Lower leg skin (tissue), 4 donors: ENCODE data around the gene PIRT. TPM values are rescaled to one million over a fixed set of nuclear protein-coding genes. Genes with fewer than 3 reads are reported as not detected.
A peak's percentile ranks its signal among the peaks of the same experiment; 100 is the strongest.

ENCODE experiments used
- DNase-seq, 2 donors: peaks; one replicate each; pipeline ENCODE4 v3.0.0-alpha.2; 2019; ENCODE audit warnings: low spot score in 2 of 2
- H3K4me3 ChIP-seq: fragments of 200-600 bp; sonication (generic); 2 replicates; pipeline ENCODE4 v1.5.1; 2017; ENCODE audit warnings: mild to moderate bottlenecking, low read depth; ENCODE audit not compliant: poor library complexity, severe bottlenecking
- POLR2A ChIP-seq, 2 donors: fragments of 450-650 bp; IDR thresholded peaks; one replicate each; pipeline ENCODE4 v1.6.1; 2016 to 2017; ENCODE audit warnings: antibody characterized with exemption in 2 of 2, mild to moderate bottlenecking in 1 of 2, moderate library complexity in 1 of 2
- WGBS, 2 donors: methylation state at CpG; one replicate each; pipeline ENCODE4 v1.1.5; 2018; 5-methylcytosine and 5-hydroxymethylcytosine counted together
- intact Hi-C: fragments of 100-400 bp; cut with DNase I; formaldehyde crosslinking; loops from one replicate; pipeline ENCODE4 v1.15.0; 2023; ENCODE audit warnings: low total_unique reads
- total RNA-seq, 4 donors: library from RNA; depleted of rRNA; stranded (reverse); fragments of >200 nt; gene quantifications; one replicate each; pipeline ENCODE4 v1.1.0, GENCODE V29; 2016
- TF ChIP-seq, protein P1 (sequence below), 3 donors: fragments of 450-650 bp; IDR thresholded peaks; one replicate each; pipeline ENCODE4 v1.5.1; 2016; ENCODE audit warnings: antibody characterized with exemption in 3 of 3, mild to moderate bottlenecking in 3 of 3, moderate library complexity in 2 of 3

Gene PIRT
- total RNA-seq, 4 donors from 2014 or later, result 0.06 to 0.42 TPM; not detected in 2

DNA sequence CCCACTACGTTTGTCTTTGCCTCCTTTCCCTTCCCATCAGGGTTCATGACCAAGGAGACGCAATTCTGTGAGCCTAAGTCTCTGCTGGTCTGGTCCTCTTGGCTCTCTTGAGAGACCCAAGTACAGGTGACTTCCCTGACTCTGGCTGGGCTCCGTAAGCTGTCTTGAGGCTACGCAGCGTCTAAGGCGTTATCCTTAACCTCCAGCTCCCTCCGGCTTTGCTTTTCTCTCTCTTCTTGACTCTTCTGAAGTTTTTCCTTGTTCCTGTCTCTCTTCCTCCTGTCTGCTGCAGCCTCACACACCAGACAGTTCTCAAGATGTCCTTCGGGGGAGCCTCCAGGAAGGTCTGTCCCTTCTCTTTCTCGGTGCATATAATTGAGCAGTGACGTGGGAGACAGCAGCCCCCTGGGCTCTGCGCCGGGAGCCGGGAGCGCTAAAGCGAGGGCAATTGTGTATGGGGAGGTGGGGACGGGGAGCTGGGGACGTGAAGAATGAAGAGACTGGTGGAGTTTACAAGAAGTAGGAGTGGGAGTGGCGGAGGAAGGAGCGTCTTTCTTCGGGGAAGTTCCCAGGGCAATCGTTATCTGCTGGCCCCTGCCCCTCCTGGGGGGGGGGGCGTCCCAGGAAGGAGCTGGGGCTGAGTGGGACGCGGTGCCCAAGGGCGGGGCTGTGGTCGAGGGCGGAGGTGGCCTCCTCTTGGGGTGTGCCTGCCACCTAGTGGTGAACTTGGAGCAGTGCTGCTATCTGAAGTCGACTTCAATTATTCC is 6.9 kb upstream of the PIRT start:
- 7 to 9% methylated on average over 28 of the region's 28 CpGs for WGBS, 2 donors
- peak; percentile 63 to 97 for DNase-seq
- peak overlapping the region; percentile 4 for H3K4me3 ChIP-seq
- TF ChIP-seq POLR2A (IDR thresholded peaks at IDR 0.05), result no peak
- TF ChIP-seq, protein P1, sequence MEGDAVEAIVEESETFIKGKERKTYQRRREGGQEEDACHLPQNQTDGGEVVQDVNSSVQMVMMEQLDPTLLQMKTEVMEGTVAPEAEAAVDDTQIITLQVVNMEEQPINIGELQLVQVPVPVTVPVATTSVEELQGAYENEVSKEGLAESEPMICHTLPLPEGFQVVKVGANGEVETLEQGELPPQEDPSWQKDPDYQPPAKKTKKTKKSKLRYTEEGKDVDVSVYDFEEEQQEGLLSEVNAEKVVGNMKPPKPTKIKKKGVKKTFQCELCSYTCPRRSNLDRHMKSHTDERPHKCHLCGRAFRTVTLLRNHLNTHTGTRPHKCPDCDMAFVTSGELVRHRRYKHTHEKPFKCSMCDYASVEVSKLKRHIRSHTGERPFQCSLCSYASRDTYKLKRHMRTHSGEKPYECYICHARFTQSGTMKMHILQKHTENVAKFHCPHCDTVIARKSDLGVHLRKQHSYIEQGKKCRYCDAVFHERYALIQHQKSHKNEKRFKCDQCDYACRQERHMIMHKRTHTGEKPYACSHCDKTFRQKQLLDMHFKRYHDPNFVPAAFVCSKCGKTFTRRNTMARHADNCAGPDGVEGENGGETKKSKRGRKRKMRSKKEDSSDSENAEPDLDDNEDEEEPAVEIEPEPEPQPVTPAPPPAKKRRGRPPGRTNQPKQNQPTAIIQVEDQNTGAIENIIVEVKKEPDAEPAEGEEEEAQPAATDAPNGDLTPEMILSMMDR (IDR thresholded peaks at IDR 0.05), result peak in 1 of 3 donors; percentile 83
- intact Hi-C loops, result loop anchor here (2.0 to 10.0 kb wide), 2 partner anchors 106 to 200 kb away; no protein-coding TSS in a partner anchor

DNA sequence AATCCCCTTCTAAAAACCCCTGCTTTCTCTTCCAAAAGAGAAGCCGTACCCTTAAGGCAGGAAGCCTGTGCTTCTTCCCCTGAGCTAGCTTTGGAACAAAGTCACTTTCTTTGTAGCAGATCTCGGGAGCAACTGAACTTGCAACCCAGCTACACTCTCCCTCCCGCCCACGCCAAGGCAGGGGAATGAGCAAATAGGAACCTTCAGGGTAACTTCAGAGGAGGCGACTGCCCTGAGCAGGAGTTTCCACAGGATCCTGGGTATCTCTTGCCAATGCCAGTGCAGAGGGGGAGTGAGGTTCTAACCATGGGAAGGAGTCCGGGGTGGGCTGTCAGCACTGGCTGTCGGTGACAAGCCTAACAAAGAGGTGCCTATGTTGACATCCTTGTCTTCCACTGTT is 5.9 kb upstream of the PIRT start:
- TF ChIP-seq POLR2A (IDR thresholded peaks at IDR 0.05), result no peak
- TF ChIP-seq, protein P1 (IDR thresholded peaks at IDR 0.05), result no peak
- intact Hi-C loops, result loop anchor here (2.0 to 10.0 kb wide), 2 partner anchors 105 to 199 kb away; no protein-coding TSS in a partner anchor
- DNase-seq, result no peak
- no peak overlapping the region for H3K4me3 ChIP-seq
- WGBS, 2 donors, result 61 to 73% methylated on average over 7 of the region's 7 CpGs

DNA sequence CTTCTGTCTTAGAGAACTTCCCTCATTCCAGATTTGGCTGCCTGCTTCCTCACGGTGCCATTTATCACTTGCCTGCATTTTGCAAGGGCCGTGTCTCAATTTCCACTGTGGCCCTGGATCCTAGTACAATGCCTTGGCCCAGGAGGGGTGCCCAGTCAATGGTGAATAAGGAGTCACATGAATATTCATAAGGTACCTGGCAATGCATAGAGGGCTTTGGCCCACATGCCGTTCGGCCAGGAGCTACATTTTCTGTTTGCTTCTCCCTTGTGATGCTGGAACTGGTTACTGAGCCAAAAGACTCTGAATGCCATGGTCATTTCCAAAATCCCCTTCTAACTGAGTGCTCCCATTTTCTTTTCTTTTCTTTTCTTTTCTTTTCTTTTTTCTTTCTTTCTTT is 4.8 kb upstream of the PIRT start:
- intact Hi-C loops, result loop anchor here (10.0 kb wide), 1 partner anchor 198 kb away; no protein-coding TSS in a partner anchor
- H3K4me3 ChIP-seq, result no peak overlapping the region
- no peak for DNase-seq
- WGBS, 2 donors, result 67 to 71% methylated on average over 4 of the region's 4 CpGs
- TF ChIP-seq, protein P1 (IDR thresholded peaks at IDR 0.05), result no peak
- no peak for TF ChIP-seq POLR2A (IDR thresholded peaks at IDR 0.05)

DNA sequence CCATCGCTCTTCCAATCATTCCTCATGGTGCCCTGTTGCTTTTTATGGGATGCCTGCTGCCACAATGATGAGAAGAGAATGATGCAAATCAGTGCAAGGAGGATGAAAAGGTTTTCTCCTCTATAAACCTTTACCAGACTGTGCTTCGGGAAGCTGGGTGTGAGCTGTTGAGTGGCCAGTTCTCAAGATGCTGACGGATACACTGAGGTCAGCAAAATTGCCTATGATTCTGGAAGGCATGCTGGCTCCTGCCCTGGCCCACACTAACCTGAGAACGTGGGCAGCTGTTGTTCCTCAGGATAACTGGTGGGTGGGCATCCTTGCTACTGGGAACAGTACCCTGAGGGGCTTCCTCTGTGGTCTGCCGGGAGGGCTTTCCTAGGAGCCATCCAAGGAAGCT is 795 bp upstream of the PIRT start:
- 74 to 78% methylated on average over 5 of the region's 5 CpGs for WGBS, 2 donors
- intact Hi-C loops, result loop anchor here (5.0 kb wide), 1 partner anchor 81 kb away; no protein-coding TSS in a partner anchor
- DNase-seq, result no peak
- no peak for TF ChIP-seq POLR2A (IDR thresholded peaks at IDR 0.05)
- TF ChIP-seq, protein P1 (IDR thresholded peaks at IDR 0.05), result no peak
- no peak overlapping the region for H3K4me3 ChIP-seq

DNA sequence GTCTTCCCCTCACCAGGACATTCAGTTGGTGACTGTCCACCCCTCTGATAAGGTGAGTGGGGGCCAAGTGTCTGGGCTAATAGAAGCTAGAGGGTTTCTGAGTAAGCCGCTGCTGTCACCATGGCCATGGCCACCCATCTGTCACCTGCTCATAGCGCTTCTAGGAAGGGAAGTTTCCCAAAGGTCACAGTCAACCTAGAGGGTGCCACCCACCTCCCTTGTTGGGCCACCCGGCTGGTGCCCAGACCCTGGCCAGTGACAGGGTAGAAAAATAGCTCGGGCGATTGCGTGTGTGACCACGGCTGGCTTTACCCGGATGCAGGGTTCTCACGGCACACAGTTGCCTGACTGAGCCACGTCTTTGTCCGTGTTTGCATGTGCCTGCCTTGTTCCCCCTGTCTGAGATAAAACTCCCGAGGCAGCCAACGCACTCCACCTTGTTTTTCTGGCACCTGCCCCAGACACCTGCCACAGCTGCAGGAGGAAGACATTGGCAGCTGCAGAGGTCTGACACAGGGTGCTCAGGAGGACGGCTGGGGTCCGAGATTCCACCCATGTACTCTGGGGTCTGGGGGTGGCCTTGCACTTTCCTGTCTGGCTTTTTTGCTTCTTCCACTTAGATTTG is 809 bp downstream of the PIRT start:
- DNase-seq, result no peak
- H3K4me3 ChIP-seq, result no peak overlapping the region
- TF ChIP-seq POLR2A (IDR thresholded peaks at IDR 0.05), result no peak
- TF ChIP-seq, protein P1 (IDR thresholded peaks at IDR 0.05), result no peak
- WGBS, 2 donors, result 47 to 67% methylated on average over 15 of the region's 15 CpGs
- intact Hi-C loops, result loop anchor here (5.0 kb wide), 1 partner anchor 80 kb away; no protein-coding TSS in a partner anchor
